Measurements from ENCODE around the gene CLPTM1.
"Not testable (repeated sequence)": the region's sequence is repeated elsewhere in the genome, so short reads cannot be mapped to it uniquely, and the experiment has no call there.

CLPTM1 gene

DNA sequence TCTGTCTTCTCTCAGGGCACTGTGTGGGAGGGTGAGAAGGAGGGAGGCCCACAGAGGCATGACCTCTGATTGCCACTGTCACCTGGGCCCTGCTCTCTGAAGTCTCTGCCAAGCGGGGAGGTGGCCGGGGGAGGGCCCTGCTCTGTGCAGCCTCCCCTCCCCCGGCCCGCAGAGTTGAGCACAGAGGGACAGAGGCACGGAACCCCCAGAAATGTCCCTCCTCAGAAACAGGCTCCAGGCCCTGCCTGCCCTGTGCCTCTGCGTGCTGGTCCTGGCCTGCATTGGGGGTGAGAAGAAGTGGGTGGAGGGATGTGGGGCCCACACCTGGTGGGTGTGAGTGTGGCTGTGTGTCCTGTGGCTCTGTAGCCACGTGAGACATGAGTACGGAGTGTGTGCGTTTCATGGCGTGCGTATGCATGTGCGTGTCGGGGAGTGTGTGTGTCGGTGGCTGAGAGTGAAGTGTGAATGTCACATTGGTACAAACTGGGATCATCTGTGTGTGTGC lies 13.1 kb upstream of the CLPTM1 start, which contains the start of gene APOC4:
Gene APOC4, plus strand, starts transcription at position 171 of the 505 bp plus-strand sequence. Its CDS starts 41 bp downstream, at position 212.
- FAIRE-seq, result peak; percentile 69
- no peak for DNase-seq (ENCODE audit: insufficient read length, low spot score)

DNA sequence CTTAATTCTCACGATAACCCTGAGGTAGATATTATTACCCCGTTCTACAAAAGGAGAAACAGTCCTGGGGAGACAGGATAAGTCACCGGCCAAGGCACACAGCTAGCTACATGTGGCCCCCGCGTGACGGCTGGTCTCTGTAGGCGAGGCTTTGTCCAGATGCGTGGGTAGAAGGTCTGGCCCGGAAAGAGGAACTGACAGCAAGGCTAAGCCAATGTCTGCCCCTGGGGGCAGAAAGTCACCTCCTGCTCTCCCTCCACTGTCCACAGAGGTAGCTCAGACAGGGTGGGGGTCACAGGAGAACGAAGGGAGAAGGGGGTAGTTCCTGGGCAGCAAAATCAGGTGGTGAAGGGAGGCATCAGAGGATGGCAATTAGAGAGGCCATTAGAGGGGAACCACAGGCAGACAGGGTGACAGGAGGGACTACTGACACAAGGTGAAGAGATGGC lies 11.4 kb upstream of the CLPTM1 start:
- DNase-seq (ENCODE audit: insufficient read length, low spot score), result no peak
- FAIRE-seq, result no peak

DNA sequence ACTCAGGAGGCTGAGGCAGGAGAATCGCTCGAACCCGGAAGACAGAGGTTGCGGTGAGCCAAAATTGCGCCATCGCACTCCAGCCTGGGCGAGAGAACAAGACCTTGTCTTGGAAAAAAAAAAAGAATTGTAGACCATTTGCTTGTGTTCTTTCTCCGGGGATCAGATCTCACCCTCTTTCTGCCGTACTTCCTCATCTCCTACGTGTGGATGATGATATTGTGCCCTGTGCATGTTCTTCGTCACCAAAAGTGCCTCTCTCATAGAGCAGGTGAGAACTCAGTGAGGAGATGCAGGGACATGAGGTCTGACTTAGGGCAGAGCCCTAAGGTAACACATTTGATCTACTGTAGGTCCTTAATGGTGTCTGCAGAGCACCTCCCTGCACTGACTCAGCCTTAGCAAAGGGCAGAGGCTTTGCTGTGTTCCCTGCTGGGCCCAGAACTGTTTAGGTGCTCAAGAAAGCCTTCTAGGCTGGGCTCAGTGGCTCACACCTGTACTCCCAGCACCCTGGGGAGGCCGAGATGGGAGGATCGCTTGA lies 8.1 kb upstream of the CLPTM1 start:
- DNase-seq (ENCODE audit: insufficient read length, low spot score), result no peak
- no peak for FAIRE-seq

DNA sequence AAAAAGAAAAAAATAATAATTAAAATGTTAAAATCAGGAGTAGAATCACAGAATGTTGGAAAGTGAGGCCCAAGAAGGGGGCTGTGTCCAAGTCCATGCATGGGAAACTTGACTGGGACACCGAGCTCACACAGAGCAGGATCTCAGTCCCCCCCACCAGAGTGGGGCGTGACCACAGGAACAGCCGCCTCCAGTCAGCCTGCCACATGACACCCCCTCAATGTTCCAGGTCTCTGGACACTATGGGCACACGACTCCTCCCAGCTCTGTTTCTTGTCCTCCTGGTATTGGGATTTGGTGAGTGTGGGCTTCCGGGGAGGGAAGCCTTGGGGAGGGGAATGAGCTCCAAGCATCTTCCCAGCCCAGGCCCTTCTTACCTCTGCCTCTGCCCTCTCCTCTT lies 6.9 kb upstream of the CLPTM1 start:
- DNase-seq (ENCODE audit: insufficient read length, low spot score) (no peak), FAIRE-seq (no peak)

DNA sequence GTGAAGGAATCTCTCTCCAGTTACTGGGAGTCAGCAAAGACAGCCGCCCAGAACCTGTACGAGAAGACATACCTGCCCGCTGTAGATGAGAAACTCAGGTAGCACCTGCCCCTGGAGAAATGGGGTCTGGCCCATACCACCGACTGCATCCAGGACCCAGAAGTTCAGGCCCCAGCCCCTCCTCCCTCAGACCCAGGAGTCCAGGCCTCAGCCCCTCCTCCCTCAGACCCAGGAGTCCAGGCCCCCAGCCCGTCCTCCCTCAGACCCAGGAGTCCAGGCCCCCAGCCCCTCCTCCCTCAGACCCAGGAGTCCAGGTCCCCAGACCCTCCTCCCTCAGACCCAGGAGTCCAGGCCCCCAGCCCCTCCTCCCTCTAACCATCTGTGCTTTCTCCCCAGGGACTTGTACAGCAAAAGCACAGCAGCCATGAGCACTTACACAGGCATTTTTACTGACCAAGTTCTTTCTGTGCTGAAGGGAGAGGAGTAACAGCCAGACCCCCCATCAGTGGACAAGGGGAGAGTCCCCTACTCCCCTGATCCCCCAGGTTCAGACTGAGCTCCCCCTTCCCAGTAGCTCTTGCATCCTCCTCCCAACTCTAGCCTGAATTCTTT lies 6.3 kb upstream of the CLPTM1 start:
- DNase-seq (ENCODE audit: insufficient read length, low spot score) (no peak), FAIRE-seq (no peak)

DNA sequence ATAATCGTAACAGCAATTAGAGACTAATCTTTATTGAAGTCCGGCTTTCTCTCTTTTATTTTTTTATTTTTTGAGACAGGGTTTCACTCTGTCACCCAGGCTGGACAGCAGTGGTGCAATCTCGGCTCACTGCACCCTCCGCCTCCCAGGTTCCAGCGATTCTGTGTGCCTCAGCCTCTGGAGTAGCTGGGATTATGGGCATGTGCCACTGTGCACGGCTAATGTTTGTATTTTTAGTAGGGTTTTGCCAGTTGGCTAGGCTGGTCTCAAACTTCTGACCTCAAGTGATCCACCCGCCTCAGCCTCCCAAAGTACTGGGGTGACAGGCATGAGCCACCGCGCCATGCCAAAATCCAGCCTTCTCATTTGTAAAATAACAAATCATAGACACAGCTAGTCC lies 5.6 kb upstream of the CLPTM1 start:
- no peak for DNase-seq (ENCODE audit: insufficient read length, low spot score)

DNA sequence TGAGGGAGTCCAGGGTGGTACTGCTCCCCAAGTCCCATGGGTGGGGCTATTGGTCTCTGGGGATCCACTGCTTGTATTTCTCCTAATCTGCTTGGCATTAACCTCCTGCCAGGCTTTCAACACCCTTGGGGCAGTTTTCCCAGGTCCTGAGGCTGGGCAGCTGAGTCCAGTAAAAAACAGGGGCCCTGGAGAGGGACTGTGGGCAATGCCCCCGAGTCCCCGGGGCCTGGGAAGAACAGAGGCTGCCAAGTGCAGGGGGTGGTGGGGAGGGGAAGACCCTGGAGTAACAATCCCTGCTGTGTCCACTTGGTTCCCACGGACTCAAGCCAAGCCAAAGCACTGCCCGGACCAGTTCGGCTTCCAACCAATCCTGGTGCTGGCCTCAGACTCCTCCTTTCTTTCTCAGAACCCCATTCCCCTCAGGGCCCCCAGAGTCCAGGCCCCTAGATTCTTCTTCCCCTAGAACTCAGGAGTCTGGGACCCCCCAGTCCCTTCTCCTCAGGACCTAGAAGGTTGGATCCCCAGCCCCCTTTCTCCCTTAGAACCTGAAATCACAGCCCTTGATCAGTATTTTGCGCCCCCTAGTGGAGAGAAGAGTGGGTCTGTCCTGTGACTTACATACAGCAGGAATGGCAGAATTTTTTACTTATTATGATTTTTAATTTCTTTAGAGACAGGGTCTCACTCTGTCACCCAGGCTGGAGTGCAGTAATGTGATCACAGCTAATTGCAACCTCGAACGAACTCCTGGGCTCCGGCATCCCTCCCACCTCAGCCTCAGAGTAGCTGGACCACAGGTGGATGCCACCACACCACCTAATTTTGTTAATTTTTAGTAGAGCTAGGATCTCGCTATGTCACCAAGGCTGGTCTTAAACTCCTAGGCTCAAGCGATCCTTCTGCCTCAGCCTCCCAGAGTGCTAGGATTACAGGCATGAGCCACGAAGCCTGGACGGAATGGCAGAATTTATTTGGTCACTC lies 3.7 kb upstream of the CLPTM1 start:
- DNase-seq (ENCODE audit: insufficient read length, low spot score), result peak; percentile 80
- FAIRE-seq, result no peak

More for the DNA sequence above, 5.6 kb upstream of the CLPTM1 start:
- FAIRE-seq, result no peak

DNA sequence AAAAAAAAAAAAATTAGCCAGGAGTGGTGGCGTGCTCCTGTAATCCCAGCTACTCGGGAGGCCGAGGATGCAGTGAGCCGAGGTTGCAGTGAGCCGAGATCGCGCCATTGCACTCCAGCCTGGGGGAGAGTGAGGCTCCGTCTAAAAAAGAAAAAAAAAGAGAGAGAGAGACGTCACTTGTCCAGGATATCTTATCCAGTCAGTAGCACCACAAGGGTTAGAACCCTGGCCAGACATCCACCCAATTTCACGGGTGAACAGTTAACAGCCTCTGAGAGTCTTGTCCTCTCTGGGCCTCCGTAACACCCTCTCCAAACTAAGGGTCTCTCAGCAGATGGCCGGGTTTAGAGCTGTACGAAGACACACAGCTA lies 917 bp upstream of the CLPTM1 start:
- FAIRE-seq (no peak), DNase-seq (ENCODE audit: insufficient read length, low spot score) (no peak)

DNA sequence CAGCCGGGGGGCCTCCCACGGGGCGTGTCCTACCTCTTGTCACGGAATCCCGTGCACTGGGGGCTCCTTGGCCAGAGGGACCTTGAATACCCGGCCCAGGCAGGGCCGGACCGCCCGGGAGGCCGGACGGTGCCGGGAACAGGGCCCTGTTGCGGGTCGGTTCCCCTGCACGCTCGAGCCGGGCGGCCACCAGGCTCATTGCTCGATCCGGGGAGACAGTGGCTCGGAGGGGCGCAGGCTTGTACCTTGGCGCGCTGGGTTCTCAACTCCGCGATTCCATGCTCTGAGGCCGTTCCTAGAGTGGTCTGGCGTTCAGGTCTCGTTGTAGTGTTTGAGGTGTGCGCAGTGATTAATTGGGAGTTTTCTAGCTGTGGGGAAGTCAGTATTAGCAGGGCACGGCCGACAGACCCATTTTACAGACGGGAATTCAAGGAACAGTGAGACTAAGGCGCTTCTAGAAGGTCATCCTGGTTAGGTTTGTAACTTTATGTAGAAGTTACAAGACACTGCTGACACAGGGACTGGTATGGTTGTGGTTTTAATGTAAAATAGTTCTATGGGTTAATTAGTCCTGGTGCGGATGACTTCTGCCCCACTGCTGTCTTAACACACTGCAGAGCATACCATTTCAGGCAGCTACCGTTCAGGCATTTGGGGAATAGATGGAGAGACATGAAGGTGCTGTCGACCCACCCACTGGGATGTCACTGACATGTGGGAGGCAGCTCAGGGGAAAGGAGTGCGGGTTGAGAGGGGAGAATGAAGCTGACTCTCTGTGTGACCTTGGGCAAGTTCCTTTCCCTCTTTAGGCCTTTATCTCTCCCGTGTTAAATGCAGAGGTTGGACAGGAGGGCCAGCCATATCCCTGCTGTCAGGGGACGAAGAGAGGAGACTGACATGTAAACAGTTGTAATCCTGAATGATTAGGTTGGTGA lies 592 bp downstream of the CLPTM1 start:
- DNase-seq (ENCODE audit: insufficient read length, low spot score) (no peak), FAIRE-seq (no peak)

DNA sequence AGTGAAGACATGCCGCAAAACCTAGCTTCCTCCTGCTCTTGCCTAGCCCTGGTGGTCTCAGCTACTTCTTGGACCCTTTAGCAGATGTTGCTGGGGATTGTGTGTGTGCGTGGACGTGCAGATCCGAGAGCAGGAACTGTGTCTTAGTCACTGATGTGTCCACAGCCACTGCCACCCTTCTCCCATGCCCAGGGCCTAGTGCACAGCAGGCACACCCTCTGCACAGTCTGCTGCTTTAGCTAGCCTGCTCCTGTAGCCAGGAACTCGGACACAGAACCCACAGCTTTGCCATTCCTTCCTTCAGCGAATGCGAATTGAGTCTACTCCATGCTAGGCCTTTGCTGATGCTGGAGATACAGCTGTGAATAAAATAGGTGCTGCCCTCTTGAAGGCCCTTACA lies 2.3 kb downstream of the CLPTM1 start:
- FAIRE-seq (no peak), DNase-seq (ENCODE audit: insufficient read length, low spot score) (no peak)

DNA sequence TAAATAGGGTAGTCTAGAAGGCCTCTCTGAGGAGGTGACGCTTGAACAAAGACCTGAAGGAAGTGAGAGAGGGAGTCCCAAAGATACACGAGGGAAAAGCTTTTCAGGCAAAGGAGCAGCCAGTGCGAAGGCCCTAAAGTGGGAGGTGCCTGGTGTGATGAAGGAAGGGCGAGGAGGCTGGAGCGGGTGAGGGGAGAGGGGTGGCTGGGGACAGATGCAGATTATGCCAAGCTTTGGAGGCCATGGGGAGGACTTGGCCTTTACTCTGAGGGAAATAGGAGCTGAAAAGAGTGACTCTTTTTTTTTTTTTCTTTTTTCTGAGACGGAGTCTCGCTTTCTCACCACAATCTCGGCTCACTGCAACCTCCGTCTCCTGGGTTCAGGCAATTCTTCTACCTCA lies 2.9 kb downstream of the CLPTM1 start:
- DNase-seq (ENCODE audit: insufficient read length, low spot score) (no peak), FAIRE-seq (no peak)

DNA sequence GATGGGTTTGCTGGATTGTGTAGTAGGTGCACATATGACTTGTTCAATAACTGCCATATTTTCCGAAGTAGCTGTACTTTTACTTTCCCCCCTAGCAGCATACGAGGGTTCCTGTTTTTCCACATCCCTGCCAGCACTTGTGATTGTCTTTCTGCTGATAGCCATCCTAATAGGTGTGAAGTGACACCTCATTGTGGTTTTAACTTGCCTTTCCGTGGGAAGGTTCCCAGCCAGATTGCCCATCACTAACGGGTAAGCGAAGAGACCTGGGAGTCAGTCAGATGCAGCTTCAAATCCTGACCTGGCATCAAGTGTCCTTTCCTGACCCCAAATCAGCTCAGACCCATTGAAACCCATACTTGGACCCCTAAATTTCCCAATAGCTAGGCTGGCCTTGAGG lies 4.5 kb downstream of the CLPTM1 start:
- DNase-seq (ENCODE audit: insufficient read length, low spot score) (no peak), FAIRE-seq (no peak)

DNA sequence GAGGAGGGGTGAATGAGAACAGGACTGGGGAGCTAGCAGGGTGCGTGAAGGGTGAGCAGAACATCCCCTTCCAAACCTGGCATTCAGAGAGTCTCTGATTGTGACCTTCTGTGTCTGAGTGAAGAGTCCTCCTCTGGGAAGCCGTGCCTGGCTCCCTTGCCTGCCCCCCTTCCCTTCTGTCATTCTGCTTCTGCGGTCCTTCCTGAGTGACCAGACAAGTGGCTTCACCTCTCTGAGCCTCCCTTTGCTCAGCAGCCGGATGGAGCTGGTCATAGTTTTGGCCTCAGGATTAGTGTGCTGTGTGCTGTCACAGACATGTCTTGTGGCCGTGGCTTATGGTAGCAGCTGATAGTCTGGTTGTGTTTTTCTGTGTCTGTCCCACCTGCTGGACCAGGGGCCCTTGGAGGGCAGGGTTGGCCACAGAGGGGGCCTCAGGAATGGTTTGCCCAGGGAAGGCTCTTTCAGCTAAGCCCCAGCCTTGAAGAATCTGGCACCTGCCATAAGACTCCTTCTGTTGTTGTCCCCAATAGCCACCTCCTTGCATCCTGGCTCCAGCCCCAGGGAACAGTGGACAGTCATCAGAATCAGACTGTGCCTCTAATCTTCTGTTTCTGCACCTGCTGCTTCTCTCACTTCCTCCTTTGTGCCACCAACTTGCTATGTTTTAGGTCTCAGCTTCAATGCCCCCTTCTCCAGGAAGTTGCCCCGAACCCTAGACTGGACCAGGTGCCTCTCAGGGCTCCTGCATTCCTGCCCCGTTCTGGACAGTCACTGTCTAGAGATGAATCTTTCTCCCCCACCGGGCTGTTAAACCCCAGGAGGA lies 5.9 kb downstream of the CLPTM1 start:
- no peak for DNase-seq (ENCODE audit: insufficient read length, low spot score)
- no peak for FAIRE-seq

DNA sequence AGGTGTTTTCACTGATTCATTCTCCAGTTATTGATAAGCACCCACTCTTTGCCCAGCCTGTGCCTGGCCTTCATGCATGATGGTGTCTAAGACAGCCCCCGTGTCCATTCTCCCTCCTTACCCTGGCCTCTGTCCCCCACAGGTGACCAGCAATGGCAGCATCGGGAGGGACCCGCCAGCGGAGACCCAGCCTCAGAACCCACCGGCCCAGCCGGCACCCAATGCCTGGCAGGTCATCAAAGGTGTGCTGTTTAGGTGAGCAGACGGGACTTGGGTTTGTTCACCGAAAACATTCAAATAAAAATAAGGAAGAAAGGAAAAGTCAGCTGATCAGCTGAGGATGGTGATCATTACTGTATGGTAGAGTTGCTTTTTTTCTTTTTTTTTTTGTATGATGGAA lies 6.6 kb downstream of the CLPTM1 start:
- FAIRE-seq, result no peak
- DNase-seq (ENCODE audit: insufficient read length, low spot score), result no peak

DNA sequence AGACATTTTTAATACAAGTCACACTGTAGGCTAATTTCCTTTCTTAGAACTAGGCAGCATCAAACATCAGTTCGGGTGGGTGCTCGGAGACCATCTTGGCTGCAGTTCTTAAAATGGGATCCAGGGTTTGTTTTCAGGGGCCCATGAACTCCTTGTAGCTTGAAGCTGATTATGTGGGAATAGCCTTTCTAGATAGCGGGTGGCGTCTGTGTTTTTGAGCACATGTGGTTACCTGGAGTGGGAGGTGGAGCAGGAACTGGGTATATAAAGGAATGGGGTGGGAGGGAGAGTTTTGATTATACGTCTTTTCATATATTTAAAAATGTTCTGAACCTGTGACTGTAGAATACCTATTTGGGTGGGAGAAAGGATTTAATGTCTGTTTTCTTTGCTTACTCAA lies 12.9 kb downstream of the CLPTM1 start:
- FAIRE-seq (no peak), DNase-seq (ENCODE audit: insufficient read length, low spot score) (no peak)

DNA sequence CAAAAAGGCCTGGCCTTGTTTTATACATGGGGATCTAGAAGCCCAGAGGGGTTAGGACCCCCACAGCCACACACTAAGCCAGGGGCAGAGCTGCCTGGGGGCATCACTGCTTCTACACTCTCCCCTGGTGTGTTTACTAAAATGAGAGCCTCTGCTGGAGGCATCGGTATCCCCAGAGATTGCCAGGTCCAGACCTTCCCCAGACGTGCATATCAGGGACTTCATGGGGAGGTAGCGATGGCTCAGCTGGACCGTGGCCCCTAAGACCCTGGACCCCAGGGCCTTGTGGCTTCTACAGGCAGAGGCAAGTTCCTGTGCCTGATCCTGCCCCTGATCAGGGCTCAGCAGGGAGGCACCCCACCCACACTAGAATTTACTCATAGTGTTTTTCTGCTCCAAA lies 13.5 kb downstream of the CLPTM1 start:
- no peak for FAIRE-seq
- no peak for DNase-seq (ENCODE audit: insufficient read length, low spot score)

DNA sequence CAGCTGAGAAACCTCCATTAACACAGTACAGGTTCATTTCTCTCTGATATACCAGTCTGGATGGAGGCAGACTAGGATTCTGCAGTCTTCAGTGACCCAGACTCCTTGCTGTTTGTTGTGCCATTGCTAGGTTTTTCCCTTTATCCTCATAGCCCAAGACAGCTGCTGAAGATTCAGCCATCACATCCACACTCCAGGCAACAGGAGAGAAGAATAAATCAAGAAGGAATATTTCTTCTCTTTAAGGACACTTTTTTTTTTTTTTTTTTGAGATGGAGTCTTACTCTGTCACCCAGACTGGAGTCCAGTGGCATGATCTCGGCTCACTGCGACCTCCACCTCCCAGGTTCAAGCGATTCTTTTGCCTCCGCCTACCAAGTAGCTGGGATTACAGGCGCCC lies 14.3 kb downstream of the CLPTM1 start:
- no peak for DNase-seq (ENCODE audit: insufficient read length, low spot score)
- no peak for FAIRE-seq

DNA sequence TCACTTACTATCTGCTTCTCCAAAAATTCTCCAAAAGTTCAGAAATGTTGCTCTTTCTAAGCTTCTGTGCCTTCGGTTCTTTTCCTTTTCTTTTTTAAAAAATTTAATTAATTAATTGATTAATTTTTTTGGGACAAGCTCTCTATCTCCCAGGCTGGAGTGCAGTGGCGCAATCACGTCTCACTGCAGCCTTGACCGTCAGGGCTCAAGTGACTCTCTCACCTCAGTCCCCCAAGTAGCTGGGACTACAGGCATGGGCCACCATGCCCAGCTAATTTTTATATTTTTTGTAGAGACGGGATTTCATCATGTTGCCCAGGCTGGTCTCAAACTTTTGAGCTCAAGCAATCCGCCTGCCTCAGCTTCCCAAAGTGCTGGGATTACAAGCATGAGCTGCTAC lies 16.3 kb downstream of the CLPTM1 start:
- FAIRE-seq; DNase-seq (ENCODE audit: insufficient read length, low spot score): not testable (repeated sequence)

DNA sequence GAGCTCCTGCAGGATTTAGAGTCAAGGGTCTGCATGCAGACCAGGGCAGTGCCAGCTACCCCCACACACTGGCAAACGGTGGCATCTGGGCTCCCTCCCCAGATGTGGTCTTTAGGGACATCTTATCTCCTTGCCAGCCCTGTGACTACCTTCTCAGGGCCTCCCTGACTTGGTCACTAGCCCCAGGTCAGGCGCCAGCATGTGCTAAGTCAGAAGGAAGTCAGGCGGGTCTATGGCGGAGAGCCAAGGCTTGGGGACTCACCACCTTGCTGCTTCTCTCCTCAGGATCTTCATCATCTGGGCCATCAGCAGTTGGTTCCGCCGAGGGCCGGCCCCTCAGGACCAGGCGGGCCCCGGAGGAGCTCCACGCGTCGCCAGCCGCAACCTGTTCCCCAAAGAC lies 17.6 kb downstream of the CLPTM1 start:
- FAIRE-seq, result no peak
- no peak for DNase-seq (ENCODE audit: insufficient read length, low spot score)
